Body of pancreas (tissue), 4 donors: Measurements from ENCODE around the gene DSCAM. TPM values are rescaled to one million over a fixed set of nuclear protein-coding genes. Genes with fewer than 3 reads are reported as not detected.

Experiments used
- ATAC-seq: fragments of 150-250 bp; one replicate; pipeline ENCODE4 v1.9.1; 2016
- DNase-seq, 4 donors: peaks; one replicate each; pipeline ENCODE4 v3.0.0-alpha.2; 2019
- H3K27ac ChIP-seq, 4 donors: fragments of 200-600 bp; sonication (generic); 1 replicate in 3 of 4; 2 replicates in 1 of 4; pipeline versions ENCODE4 v1.5.1 to v1.6.1; 2016 to 2019; ENCODE audit warnings: mild to moderate bottlenecking in 1 of 4, mixed read lengths in 1 of 4, moderate library complexity in 1 of 4
- H3K27me3 ChIP-seq, 2 donors: fragments of 200-600 bp; sonication (generic); one replicate each; pipeline ENCODE4 v1.6.0; 2016; ENCODE audit warnings: mild to moderate bottlenecking in 1 of 2
- H3K36me3 ChIP-seq, 2 donors: fragments of 200-600 bp; sonication (generic); replicated peaks in 1 of 2; 2 replicates each; pipeline ENCODE4 v1.5.1; 2016; ENCODE audit warnings: low read depth in 2 of 2; ENCODE audit not compliant: insufficient read depth in 1 of 2
- H3K4me1 ChIP-seq: fragments of 200-600 bp; sonication (generic); one replicate; pipeline ENCODE4 v1.6.0; 2016
- H3K4me3 ChIP-seq, 2 donors: fragments of 200-600 bp; sonication (generic); 1 replicate in 1 of 2; 2 replicates in 1 of 2; pipeline ENCODE4 v1.5.1; 2016 to 2019
- H3K9me3 ChIP-seq, 3 donors: fragments of 200-600 bp; sonication (generic); 1 replicate in 2 of 3; 2 replicates in 1 of 3; pipeline ENCODE4 v1.5.1; 2016
- CTCF ChIP-seq, 7 experiments: fragments of 450-650 bp in 4 of 7; fragments of 200-600 bp in 3 of 7; sonication (generic) in 3 of 7; IDR thresholded peaks; one replicate each; pipeline ENCODE4 v1.5.1; 2016 to 2019; ENCODE audit warnings: antibody characterized with exemption in 7 of 7
- POLR2A ChIP-seq, 3 donors: fragments of 450-650 bp; IDR thresholded peaks; one replicate each; pipeline ENCODE4 v1.6.1; 2016; ENCODE audit warnings: antibody characterized with exemption in 3 of 3, mild to moderate bottlenecking in 2 of 3
- WGBS, 2 donors: methylation state at CpG; one replicate each; pipeline ENCODE4 v1.1.5; 2017; 5-methylcytosine and 5-hydroxymethylcytosine counted together
- intact Hi-C: fragments of 100-400 bp; cut with DNase I; formaldehyde crosslinking; loops from one replicate; pipeline ENCODE4 v1.15.1; 2023
- total RNA-seq, 2 donors: library from RNA; depleted of rRNA; stranded (reverse); fragments of >200 nt; gene quantifications; one replicate each; pipeline ENCODE4 v1.1.0, GENCODE V29; 2016

The DSCAM gene
- total RNA-seq, 2 donors from 2014 or later = 0.26 TPM; not detected in 1

- 55 to 60% methylated on average over 4 of the region's 4 CpGs for WGBS, 2 donors
- DNase-seq = no peak
- H3K27ac ChIP-seq = no peak overlapping the region
- no peak for ATAC-seq
- H3K4me3 ChIP-seq = no peak overlapping the region
- no peaks in the 10 kb centered on the region for H3K4me1 ChIP-seq
- H3K36me3 ChIP-seq = no peaks in the 10 kb centered on the region
- intact Hi-C loops = no loop called here
- no peaks in the 10 kb centered on the region for H3K9me3 ChIP-seq
- no peaks in the 10 kb centered on the region for H3K27me3 ChIP-seq
- no peak for TF ChIP-seq POLR2A (IDR thresholded peaks at IDR 0.05)
Measured at GRCh38 chr21:40714536-40714935, 132.4 kb downstream of the DSCAM start.

- intact Hi-C loops = no loop called here
- no peak overlapping the region for H3K4me3 ChIP-seq
- no peak for ATAC-seq
- no peaks in the 10 kb centered on the region for H3K4me1 ChIP-seq
- no peaks in the 10 kb centered on the region for H3K9me3 ChIP-seq
- TF ChIP-seq CTCF (IDR thresholded peaks at IDR 0.05) = no peak
- TF ChIP-seq POLR2A (IDR thresholded peaks at IDR 0.05) = no peak
- no peaks in the 10 kb centered on the region for H3K36me3 ChIP-seq
- no peak for DNase-seq
- H3K27ac ChIP-seq = no peak overlapping the region
- H3K27me3 ChIP-seq = no peaks in the 10 kb centered on the region
Measured at GRCh38 chr21:40707656-40708244, 139.2 kb downstream of the DSCAM start.

GRCh38 chr21:40706806-40707655, 139.9 kb downstream of the DSCAM start:
- no peaks in the 10 kb centered on the region for H3K9me3 ChIP-seq
- intact Hi-C loops = no loop called here
- no peaks in the 10 kb centered on the region for H3K4me1 ChIP-seq
- WGBS, 2 donors = 57 to 70% methylated on average over 4 of the region's 4 CpGs
- H3K27ac ChIP-seq = no peak overlapping the region
- H3K27me3 ChIP-seq = no peaks in the 10 kb centered on the region
- DNase-seq = no peak
- H3K36me3 ChIP-seq = no peaks in the 10 kb centered on the region
- ATAC-seq = no peak
- no peak for TF ChIP-seq CTCF (IDR thresholded peaks at IDR 0.05)
- no peak for TF ChIP-seq POLR2A (IDR thresholded peaks at IDR 0.05)
- no peak overlapping the region for H3K4me3 ChIP-seq

- Histone ChIP-seq H3K4me1 (no peaks in the 10 kb centered on the region), H3K27me3 (no peaks in the 10 kb centered on the region), H3K9me3 (no peaks in the 10 kb centered on the region), H3K27ac (no peak overlapping the region), H3K36me3 (no peaks in the 10 kb centered on the region), H3K4me3 (no peak overlapping the region)
- no peak for TF ChIP-seq CTCF (IDR thresholded peaks at IDR 0.05)
- TF ChIP-seq POLR2A (IDR thresholded peaks at IDR 0.05) = no peak
- 76 to 82% methylated on average over 1 of the region's 1 CpG for WGBS, 2 donors
- no peak for ATAC-seq
- intact Hi-C loops = no loop called here
- DNase-seq = no peak
Measured at GRCh38 chr21:40706176-40706575, 140.8 kb downstream of the DSCAM start.

- WGBS, 2 donors = 74 to 84% methylated on average over 3 of the region's 3 CpGs
- TF ChIP-seq POLR2A (IDR thresholded peaks at IDR 0.05) (no peak), CTCF (IDR thresholded peaks at IDR 0.05) (no peak)
- Histone ChIP-seq H3K9me3 (no peaks in the 10 kb centered on the region), H3K27ac (no peak overlapping the region), H3K4me1 (no peaks in the 10 kb centered on the region), H3K36me3 (no peaks in the 10 kb centered on the region), H3K27me3 (no peaks in the 10 kb centered on the region), H3K4me3 (no peak overlapping the region)
- DNase-seq (no peak), ATAC-seq (no peak)
- intact Hi-C loops = no loop called here
Measured at GRCh38 chr21:40704141-40704540, 142.8 kb downstream of the DSCAM start.
